CD4-positive, alpha-beta T cell (primary cell): ENCODE data around the gene TCEAL2. TPM values are rescaled to one million over a fixed set of nuclear protein-coding genes. Genes with fewer than 3 reads are reported as not detected.
A peak's percentile ranks its signal among the peaks of the same experiment; 100 is the strongest.
"Not testable (repeated sequence)": the region's sequence is repeated elsewhere in the genome, so short reads cannot be mapped to it uniquely, and the experiment has no call there.

ENCODE experiments used
- ATAC-seq: fragments of 200-7000 bp; cut with Tn5 transposase; one replicate; pipeline ENCODE4 v1.10.0; 2022; ENCODE audit warnings: mild to moderate bottlenecking; ENCODE audit not compliant: poor library complexity
- CTCF ChIA-PET: fragments of 350-600 bp; sonication (Branson Sonifier 250); formaldehyde crosslinking; loops from one replicate; lab custom pipeline; 2021; ENCODE audit warnings: antibody characterized with exemption, inconsistent platforms; lab: Charles Lee
- POLR2A ChIA-PET: fragments of 350-600 bp; sonication (Branson Sonifier 250); formaldehyde crosslinking; loops from one replicate; lab custom pipeline; 2021; ENCODE audit warnings: antibody characterized with exemption, inconsistent platforms; lab: Charles Lee
- DNase-seq, 14 experiments: peaks; one replicate each; pipeline ENCODE4 v3.0.0-alpha.2; 2013 to 2020; ENCODE audit warnings: mixed read lengths in 2 of 14
- H3K27ac ChIP-seq, 2 donors: one replicate each; pipeline versions ENCODE4 v1.5.1 to v1.7.0; 2013; ENCODE audit warnings: low read length in 2 of 2, low read depth in 1 of 2, mild to moderate bottlenecking in 1 of 2
- H3K27me3 ChIP-seq, 2 experiments: 1 replicate in 1 of 2; 2 replicates in 1 of 2; pipeline versions ENCODE4 v1.6.1 to v1.7.0; 2013; ENCODE audit warnings: low read length in 2 of 2, control low read depth in 1 of 2, mild to moderate bottlenecking in 1 of 2, moderate library complexity in 1 of 2; ENCODE audit not compliant: insufficient read depth in 2 of 2, control insufficient read depth in 1 of 2
- H3K36me3 ChIP-seq: one replicate; pipeline ENCODE4 v1.6.1; 2013; ENCODE audit warnings: low read length, control low read depth; ENCODE audit not compliant: insufficient read depth
- H3K4me1 ChIP-seq: one replicate; pipeline ENCODE4 v1.6.1; 2013; ENCODE audit warnings: low read length, control low read depth; ENCODE audit not compliant: insufficient read depth
- H3K4me3 ChIP-seq: one replicate; pipeline ENCODE4 v1.5.1; 2013; ENCODE audit warnings: mild to moderate bottlenecking, low read length, moderate library complexity
- H3K9me3 ChIP-seq, 2 experiments: 1 replicate in 1 of 2; 2 replicates in 1 of 2; pipeline versions ENCODE4 v1.6.1 to v1.7.0; 2013; ENCODE audit warnings: low read length in 2 of 2, mild to moderate bottlenecking in 2 of 2, control low read depth in 1 of 2, moderate library complexity in 1 of 2; ENCODE audit not compliant: control insufficient read depth in 1 of 2, insufficient read depth in 1 of 2
- H3K27ac Mint-ChIP-seq: one replicate; pipeline ENCODE4 v1.8.0; 2020; ENCODE audit warnings: mixed read lengths
- H3K27me3 Mint-ChIP-seq: one replicate; pipeline ENCODE4 v1.8.0; 2021; ENCODE audit warnings: mixed read lengths
- H3K36me3 Mint-ChIP-seq: one replicate; pipeline ENCODE4 v1.8.0; 2021; ENCODE audit warnings: low read depth, mixed read lengths
- H3K4me1 Mint-ChIP-seq: one replicate; pipeline ENCODE4 v1.8.0; 2021; ENCODE audit warnings: low read depth, mixed read lengths
- H3K4me3 Mint-ChIP-seq: one replicate; pipeline ENCODE4 v1.8.0; 2020; ENCODE audit warnings: mild to moderate bottlenecking, mixed read lengths
- H3K9me3 Mint-ChIP-seq: one replicate; pipeline ENCODE4 v1.8.0; 2020; ENCODE audit warnings: mixed read lengths
- CTCF ChIP-seq: fragments of 200-600 bp; IDR thresholded peaks from one replicate; pipeline ENCODE4 v1.8.0; 2022; ENCODE audit warnings: antibody characterized with exemption, mild to moderate bottlenecking
- intact Hi-C, 2 experiments: fragments of 100-400 bp; cut with DNase I in 1 of 2; cut with micrococcal nuclease in 1 of 2; formaldehyde crosslinking; loops; one replicate each; pipeline versions ENCODE4 v1.15.1 to v1.9.0; 2023 to 2025; cut with DNase I, micrococcal nuclease
- polyA plus RNA-seq, 2 donors: library from polyadenylated mRNA; unstranded; fragments of 120-200 nt; gene quantifications; one replicate each; pipeline ENCODE4 v1.2.1, GENCODE V29; 2013
- total RNA-seq, 174 experiments: library from RNA in 2 of 174; stranded (reverse) in 2 of 174; gene quantifications; one replicate each; pipeline ENCODE4 v1.2.3 and lab custom pipeline; 2021 to 2026

The TCEAL2 gene
- total RNA-seq (1 to 10 TPM in 1 of 2 experiments, under 1 TPM in 1; 0.59 to 1.2 TPM), total RNA-seq (lab: John Stamatoyannopoulos, UW) (0 to 1.9 (median 0.54) reads per million in 172 experiments)
- 0.40 TPM for polyA plus RNA-seq (2013, experiment 1 of 2)
- 0.84 TPM for polyA plus RNA-seq (2013, experiment 2 of 2)

- H3K27ac ChIP-seq, H3K36me3 Mint-ChIP-seq, H3K4me1 Mint-ChIP-seq, H3K9me3 Mint-ChIP-seq, ATAC-seq, H3K36me3 ChIP-seq, POLR2A ChIA-PET, H3K9me3 ChIP-seq, H3K27ac Mint-ChIP-seq, H3K4me1 ChIP-seq, CTCF ChIA-PET: not testable (repeated sequence)
- H3K4me3 Mint-ChIP-seq, result peak within 1 kb of the TSS; percentile 70
- intact Hi-C loops, result loop anchor here in 1 of 2 experiments (10.0 kb wide), 1 partner anchor 739 kb away; no protein-coding TSS in a partner anchor
- DNase-seq, result peak in 4 of 14 experiments; percentile 9 to 31 (median 10)
- Histone ChIP-seq H3K27me3 (peaks cover 0 to 10% of the 10 kb centered on the region in 2 experiments), H3K4me3 (peak within 1 kb of the TSS; percentile 34)
- H3K27me3 Mint-ChIP-seq, result peaks cover 55% of the 10 kb centered on the region
These were observed at the start of gene TCEAL2 for GRCh38 chrX:102125436-102125835. TCEAL2 (plus strand) TSS chrX:102125679; CDS start chrX:102126831, 1,152 bp downstream.

GRCh38 chrX:102077426-102077825, 48.1 kb upstream of the TCEAL2 start:
- Histone ChIP-seq H3K4me1 (no peaks in the 10 kb centered on the region), H3K27me3 (no peaks in the 10 kb centered on the region), H3K36me3 (no peaks in the 10 kb centered on the region), H3K4me3 (no peak overlapping the region), H3K9me3 (no peaks in the 10 kb centered on the region), H3K27ac (no peak overlapping the region)
- H3K4me1 Mint-ChIP-seq, result no peaks in the 10 kb centered on the region
- H3K36me3 Mint-ChIP-seq, result no peaks in the 10 kb centered on the region
- no peak for ATAC-seq
- no peak for TF ChIP-seq CTCF
- POLR2A ChIA-PET, result no interaction called here
- no peak overlapping the region for H3K27ac Mint-ChIP-seq
- no peak for DNase-seq
- H3K9me3 Mint-ChIP-seq, result no peaks in the 10 kb centered on the region
- peaks cover 4% of the 10 kb centered on the region for H3K27me3 Mint-ChIP-seq
- CTCF ChIA-PET, result no interaction called here
- no peak overlapping the region for H3K4me3 Mint-ChIP-seq
- intact Hi-C loops, result no loop called here

- DNase-seq (peak in 1 of 14 experiments; percentile 6), ATAC-seq (no peak)
- Histone ChIP-seq H3K27me3 (no peaks in the 10 kb centered on the region), H3K9me3 (no peaks in the 10 kb centered on the region), H3K4me3 (no peak overlapping the region), H3K4me1 (no peaks in the 10 kb centered on the region), H3K36me3 (no peaks in the 10 kb centered on the region), H3K27ac (no peak overlapping the region)
- no peak overlapping the region for H3K27ac Mint-ChIP-seq
- H3K9me3 Mint-ChIP-seq, result no peaks in the 10 kb centered on the region
- H3K4me1 Mint-ChIP-seq, result no peaks in the 10 kb centered on the region
- ChIA-PET POLR2A (no interaction called here), CTCF (no interaction called here)
- no peak for TF ChIP-seq CTCF
- intact Hi-C loops, result loop anchor here in 1 of 2 experiments (10.0 kb wide), 1 partner anchor 491 kb away; no protein-coding TSS in a partner anchor
- peaks cover 4% of the 10 kb centered on the region for H3K27me3 Mint-ChIP-seq
- H3K4me3 Mint-ChIP-seq, result no peak overlapping the region
- no peaks in the 10 kb centered on the region for H3K36me3 Mint-ChIP-seq
These were observed 39.8 kb upstream of the TCEAL2 start for GRCh38 chrX:102085706-102086105.

GRCh38 chrX:102113367-102113766, 12.1 kb upstream of the TCEAL2 start:
- Histone ChIP-seq H3K9me3 (no peaks in the 10 kb centered on the region), H3K27me3 (no peaks in the 10 kb centered on the region), H3K4me3 (no peak overlapping the region), H3K27ac (no peak overlapping the region), H3K36me3 (no peaks in the 10 kb centered on the region), H3K4me1 (no peaks in the 10 kb centered on the region)
- DNase-seq (no peak), ATAC-seq (no peak)
- Mint-ChIP-seq H3K36me3 (no peaks in the 10 kb centered on the region), H3K27ac (no peak overlapping the region), H3K9me3 (no peaks in the 10 kb centered on the region), H3K4me3 (no peak overlapping the region), H3K27me3 (peaks cover 20% of the 10 kb centered on the region), H3K4me1 (no peaks in the 10 kb centered on the region)
- intact Hi-C loops, result no loop called here
- ChIA-PET POLR2A (no interaction called here), CTCF (no interaction called here)
- TF ChIP-seq CTCF, result no peak
